HG03378 (cell line): ENCODE results near the gene LAMB2.

Source experiments
- ATAC-seq: cut with Tn5 transposase; IDR thresholded peaks from one replicate; pipeline ENCODE4 v1.9.1; 2021; ENCODE audit warnings: mild to moderate bottlenecking, moderate library complexity; ENCODE audit not compliant: unreplicated experiment

The LAMB2 gene

GRCh38 chr3:49122022-49122421 lies 10.8 kb downstream of the LAMB2 start:
- no peak for ATAC-seq

DNA sequence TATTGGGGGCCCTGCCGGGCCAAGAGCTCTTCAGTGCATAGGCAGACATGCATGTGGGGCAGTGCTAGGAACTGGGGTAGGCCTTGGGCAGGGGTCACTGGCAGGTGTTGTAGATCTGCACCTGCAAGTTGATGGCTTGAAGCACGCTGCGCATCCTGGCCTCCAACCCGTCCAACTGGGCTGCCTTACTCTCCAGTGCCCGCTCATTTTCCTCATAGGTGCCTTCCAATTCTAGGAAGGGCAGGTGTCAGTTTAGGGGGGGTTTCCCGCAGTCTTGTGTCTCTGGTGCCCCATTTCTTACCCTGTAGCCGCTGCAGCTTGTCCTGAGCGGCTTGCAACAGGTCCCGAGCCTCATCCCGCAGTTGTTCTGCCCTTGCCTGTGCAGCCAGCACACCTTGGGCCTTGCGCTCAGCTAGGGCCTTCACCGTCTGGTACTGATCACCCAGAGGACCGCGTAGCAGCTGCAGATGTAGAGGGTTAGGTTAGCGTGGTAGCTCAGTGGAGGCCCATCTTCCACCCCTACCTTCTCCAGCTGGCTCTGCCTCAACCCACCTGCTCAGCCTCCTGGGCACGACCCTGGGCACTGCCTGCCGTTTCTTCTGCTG lies 11.6 kb downstream of the LAMB2 start:
- ATAC-seq, result no peak

DNA sequence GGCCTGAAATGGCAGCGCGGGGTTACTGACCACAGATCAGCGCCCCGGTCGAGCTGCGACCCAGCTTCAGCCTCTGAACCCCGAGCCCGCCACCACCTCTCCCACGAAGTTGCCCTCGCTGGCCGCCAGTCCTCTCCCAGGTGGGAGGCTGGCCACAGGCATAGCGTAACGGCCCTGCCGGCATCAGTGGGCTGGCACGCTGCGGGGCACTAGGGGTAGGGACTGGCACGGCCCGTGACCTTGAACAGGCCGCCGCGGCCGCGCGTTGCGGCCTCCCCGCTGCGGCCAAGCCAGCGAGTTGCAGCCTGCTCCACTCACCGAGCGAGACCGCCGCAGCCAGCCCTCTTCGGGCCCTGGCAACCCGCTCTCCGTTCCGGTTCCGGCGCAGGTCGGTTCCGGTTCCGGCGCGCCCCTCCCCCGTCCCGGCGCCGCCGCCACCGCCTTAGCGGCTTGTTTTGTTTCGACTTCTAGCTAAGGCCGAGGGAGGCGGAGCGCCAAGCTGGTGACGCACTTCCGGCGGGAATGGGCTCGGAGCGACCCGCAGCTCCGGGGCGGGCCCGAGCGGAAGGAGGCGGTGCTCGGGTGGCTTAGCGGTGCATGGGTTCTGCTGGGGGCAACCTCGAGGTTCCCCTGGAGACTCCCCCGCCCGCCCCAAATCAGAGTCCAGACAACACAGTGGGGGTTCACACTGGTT lies 12.3 kb downstream of the LAMB2 start, which contains the start of gene USP19:
USP19 (minus strand) TSS at position 386 of the 694 bp plus-strand sequence. CDS start 1,678 bp downstream, outside the sequence.
- peak; percentile 63 for ATAC-seq

GRCh38 chr3:49120096-49120437 lies 12.8 kb downstream of the LAMB2 start:
- ATAC-seq, result peak; percentile 6

- ATAC-seq, result no peak
Measured at GRCh38 chr3:49119439-49119838, 13.4 kb downstream of the LAMB2 start.

DNA sequence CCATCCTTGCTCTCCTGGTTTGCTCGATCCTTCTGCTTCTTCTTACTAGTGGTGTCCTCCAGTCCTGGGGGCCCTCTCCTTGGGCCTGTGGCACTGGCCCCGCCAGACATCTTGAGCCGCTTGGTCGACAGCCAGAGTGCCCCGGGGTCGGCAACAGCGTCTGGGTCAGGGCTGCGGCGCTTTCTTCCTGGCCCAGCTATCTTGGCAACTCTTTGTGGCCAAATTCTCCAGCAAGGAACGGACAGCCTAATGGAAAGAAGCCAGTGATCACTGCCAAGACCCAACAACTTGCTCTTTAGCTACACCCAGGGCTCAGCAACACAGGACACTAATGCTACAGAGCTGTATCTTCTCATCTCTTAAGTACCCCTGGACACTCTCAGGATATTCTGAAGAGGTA lies 13.8 kb downstream of the LAMB2 start:
- ATAC-seq, result no peak

- no peak for ATAC-seq
Measured at GRCh38 chr3:49112262-49112661, 20.6 kb downstream of the LAMB2 start.

DNA sequence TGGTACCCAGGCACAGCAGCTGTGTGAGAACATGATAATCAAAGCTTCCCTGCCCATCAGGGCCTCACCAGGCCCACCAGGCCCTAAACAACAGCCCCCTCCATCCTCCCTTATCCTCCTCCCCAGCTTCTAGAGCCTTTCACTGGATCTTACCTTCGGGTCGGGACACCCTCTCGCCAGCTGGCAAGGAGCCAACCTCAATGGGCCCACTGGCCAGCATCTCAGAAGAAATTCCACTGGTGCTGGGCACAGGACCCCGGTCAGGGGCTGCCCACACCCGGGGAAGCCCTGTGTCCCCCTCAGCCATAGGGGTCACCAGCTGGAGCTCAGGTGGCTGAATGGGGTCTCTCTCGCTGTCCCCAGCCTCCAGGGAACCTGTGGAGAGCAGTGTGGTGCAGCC lies 21.5 kb downstream of the LAMB2 start:
- ATAC-seq, result no peak

GRCh38 chr3:49110780-49111179 lies 22.1 kb downstream of the LAMB2 start:
- ATAC-seq, result no peak

GRCh38 chr3:49108346-49108745 lies 24.5 kb downstream of the LAMB2 start:
- no peak for ATAC-seq

DNA sequence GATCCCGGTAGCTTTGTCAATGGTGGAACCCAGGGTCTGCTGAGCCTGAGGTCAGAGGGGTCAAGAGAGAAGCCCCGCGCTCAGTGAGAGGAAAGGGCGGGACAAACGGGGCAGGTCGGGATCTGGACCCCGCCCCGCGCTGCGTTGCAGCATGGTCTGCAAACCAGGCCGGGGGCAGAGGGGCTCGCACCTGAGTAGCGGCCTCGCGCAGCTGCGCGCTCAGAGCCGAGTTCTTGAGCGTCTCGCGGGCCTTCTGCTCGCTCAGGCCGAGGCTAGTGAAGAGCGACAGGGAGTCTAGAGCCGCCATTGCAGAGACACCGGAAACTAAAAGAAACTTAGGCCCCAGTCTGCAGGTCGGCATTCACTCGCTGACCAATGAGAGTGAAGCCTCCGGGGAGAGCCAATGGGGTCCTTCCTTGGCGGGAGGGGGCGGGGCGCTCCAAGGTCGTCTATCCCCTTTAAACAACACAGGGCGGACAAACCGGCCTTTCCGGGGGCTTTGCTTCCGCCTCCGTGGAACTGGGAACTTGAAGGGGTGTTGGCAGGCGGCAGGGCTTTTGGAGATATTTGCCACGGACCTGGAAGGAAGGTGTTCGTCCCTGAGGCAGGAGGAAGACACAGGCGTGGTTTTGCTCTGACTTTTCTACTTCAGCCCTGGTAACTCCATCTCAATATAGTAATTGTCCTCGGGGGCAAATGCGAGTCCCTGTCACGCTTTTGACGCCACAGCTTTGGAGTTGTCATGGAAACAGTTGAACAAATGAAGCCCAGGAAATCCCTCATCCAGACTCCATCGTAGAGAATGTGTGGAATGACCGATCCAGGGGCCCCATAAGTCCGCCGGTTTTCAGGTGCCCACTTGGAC lies 28.2 kb downstream of the LAMB2 start, which contains the start of gene QARS1:
QARS1 (minus strand) TSS at position 331 of the 865 bp plus-strand sequence; CDS start at position 307, 24 bp downstream.
- ATAC-seq, result peak; percentile 78

- ATAC-seq, result no peak
Measured at GRCh38 chr3:49104052-49104426, 28.8 kb downstream of the LAMB2 start.

DNA sequence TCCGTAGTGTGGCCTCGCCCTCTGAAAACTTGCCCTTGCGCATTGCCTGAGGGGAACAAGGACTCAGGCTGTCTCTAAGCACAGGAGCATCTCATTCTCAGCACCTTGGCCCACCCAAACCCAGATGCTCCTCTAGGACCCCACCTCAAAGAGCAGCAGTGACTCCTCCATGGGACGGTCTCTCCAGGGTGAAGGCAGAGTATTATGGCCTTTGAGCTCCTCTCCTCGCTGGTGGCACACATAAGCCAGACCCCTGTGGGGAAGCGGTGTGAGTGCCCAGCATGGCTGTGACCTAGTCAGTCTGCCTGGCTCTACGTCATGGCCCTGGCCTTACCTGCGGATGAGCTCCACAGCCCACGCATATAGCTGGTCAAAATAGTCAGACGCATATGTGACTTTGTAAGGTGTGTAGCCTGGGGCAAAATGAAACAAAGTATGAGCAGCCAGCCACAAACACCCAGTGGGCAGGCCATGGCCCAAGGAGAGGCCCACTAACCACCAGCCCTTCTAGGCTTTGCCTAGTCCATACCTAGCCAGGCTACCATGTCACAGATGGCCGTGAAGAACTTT lies 32.7 kb downstream of the LAMB2 start:
- ATAC-seq, result no peak

GRCh38 chr3:49098910-49099630 lies 33.8 kb downstream of the LAMB2 start:
- no peak for ATAC-seq

GRCh38 chr3:49098429-49098828 lies 34.4 kb downstream of the LAMB2 start:
- no peak for ATAC-seq

- ATAC-seq, result peak; percentile 76
Measured at GRCh38 chr3:49093853-49094767, 38.7 kb downstream of the LAMB2 start, which contains the start of gene QRICH1. TSS of gene QRICH1 (minus strand) at chr3:49094071. CDS start at chr3:49077017, 17,054 bp downstream.

DNA sequence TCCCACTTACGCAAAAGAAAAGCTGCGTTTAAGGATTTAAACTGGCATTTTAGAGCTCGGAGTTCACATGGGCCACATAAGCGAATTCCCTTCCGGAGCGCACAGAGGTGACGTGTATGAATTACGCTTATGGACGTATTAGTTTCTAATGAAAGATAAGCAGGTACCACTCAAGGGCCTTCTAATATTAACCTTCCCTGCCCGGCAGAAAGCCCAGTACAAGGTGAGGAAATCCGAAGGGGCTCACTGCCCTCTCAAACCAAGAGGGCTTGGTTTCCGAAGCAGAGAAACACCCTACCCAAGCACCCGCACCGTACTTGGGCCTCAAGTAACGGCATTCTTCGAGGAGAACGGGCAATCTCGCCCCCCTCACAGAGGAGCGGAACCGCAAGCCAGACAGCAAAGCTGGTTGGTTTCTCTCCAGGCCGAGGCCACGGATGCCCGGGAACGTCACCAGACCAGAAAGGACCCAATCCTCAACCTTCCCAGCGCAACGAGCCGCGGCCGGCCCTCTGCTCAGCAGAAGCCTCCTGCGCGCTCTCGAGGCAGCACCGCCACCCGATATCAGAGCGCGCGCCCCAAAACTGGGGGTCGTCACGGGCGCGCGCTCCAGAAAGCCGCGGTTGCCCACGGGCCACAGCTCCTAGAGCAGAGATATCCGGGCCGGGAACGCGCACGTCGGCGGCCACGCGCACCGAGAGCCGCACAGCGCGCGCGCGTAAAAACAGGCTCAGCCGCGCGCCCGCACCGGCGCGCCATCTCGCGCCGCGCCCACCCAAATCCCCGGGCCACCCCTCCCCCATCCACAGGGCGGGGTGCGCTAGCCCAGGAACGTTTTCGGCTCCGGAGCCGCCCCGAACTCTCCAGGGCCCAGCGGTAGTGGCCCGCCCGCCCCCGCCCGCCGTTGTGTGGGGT lies 39.7 kb downstream of the LAMB2 start:
- peak; percentile 26 for ATAC-seq

GRCh38 chr3:49081429-49081828 lies 51.4 kb downstream of the LAMB2 start:
- ATAC-seq, result no peak
